ENCODE measurements around the gene MRPS16. TPM values are rescaled to one million over a fixed set of nuclear protein-coding genes. Genes with fewer than 3 reads are reported as not detected.

Gene MRPS16
- polyA plus RNA-seq, 1 of the 3 experiments (the other 2 are of a cell fraction), result 75.5 TPM

DNA sequence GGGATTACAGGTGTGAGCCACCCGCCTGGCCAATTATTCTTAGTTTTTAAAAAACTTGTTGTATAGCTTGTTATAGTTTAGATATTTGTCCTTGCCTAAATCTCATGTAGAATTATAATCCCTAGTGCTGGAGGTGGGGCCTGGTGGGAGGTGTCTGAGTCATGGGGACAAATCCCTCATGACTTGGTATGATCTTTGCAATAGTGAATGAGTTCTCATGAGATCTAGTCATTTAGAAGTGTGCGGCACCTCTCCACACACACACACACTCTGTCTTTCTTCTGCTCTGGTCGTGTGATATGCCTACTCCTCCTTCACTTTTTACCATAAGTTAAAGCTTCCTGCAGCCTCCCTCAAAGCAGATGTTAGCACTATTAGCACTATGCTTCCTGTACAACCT lies 47.4 kb downstream of the MRPS16 start:
- no peak overlapping the region for H3K9ac ChIP-seq
- H3K4me3 ChIP-seq (ENCODE audit: low read depth in 2 of 2, low read length in 1 of 2), result no peak overlapping the region
- 89% methylated on average over 3 of the region's 3 CpGs for whole genome bisulfite sequencing (ENCODE audit: low lambda C conversion rate)
- POLR2A ChIA-PET, result no interaction called here
- no peaks in the 10 kb centered on the region for H3F3A ChIP-seq (replicated peaks; ENCODE audit: insufficient read depth)
- H3K9me2 ChIP-seq, result no peaks in the 10 kb centered on the region
- H3K4me2 ChIP-seq, result no peak overlapping the region
- H4K20me1 ChIP-seq (ENCODE audit: insufficient read depth), result no peaks in the 10 kb centered on the region
- no peaks in the 10 kb centered on the region for H3K27me3 ChIP-seq (ENCODE audit: insufficient read depth)
- no peaks in the 10 kb centered on the region for H3K4me1 ChIP-seq (ENCODE audit: control insufficient read depth in 1 of 2, insufficient read depth in 2 of 2, low read depth in 1 of 2, low read length in 1 of 2)
- TF ChIP-seq, protein P1, sequence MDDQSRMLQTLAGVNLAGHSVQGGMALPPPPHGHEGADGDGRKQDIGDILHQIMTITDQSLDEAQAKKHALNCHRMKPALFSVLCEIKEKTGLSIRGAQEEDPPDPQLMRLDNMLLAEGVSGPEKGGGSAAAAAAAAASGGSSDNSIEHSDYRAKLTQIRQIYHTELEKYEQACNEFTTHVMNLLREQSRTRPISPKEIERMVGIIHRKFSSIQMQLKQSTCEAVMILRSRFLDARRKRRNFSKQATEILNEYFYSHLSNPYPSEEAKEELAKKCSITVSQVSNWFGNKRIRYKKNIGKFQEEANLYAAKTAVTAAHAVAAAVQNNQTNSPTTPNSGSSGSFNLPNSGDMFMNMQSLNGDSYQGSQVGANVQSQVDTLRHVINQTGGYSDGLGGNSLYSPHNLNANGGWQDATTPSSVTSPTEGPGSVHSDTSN (IDR thresholded peaks at IDR 0.05), result no peak
- TF ChIP-seq FOXM1 (IDR thresholded peaks at IDR 0.05; ENCODE audit: low read depth), result no peak
- no peak for TF ChIP-seq SMC3 (IDR thresholded peaks at IDR 0.05; ENCODE audit: low read depth, low read length)
- no peak for TF ChIP-seq CHD2 (IDR thresholded peaks at IDR 0.05; ENCODE audit: low read length, partially characterized antibody)
- TF ChIP-seq RFX5 (IDR thresholded peaks at IDR 0.05; ENCODE audit: low read length), result no peak
- TF ChIP-seq, protein P2, sequence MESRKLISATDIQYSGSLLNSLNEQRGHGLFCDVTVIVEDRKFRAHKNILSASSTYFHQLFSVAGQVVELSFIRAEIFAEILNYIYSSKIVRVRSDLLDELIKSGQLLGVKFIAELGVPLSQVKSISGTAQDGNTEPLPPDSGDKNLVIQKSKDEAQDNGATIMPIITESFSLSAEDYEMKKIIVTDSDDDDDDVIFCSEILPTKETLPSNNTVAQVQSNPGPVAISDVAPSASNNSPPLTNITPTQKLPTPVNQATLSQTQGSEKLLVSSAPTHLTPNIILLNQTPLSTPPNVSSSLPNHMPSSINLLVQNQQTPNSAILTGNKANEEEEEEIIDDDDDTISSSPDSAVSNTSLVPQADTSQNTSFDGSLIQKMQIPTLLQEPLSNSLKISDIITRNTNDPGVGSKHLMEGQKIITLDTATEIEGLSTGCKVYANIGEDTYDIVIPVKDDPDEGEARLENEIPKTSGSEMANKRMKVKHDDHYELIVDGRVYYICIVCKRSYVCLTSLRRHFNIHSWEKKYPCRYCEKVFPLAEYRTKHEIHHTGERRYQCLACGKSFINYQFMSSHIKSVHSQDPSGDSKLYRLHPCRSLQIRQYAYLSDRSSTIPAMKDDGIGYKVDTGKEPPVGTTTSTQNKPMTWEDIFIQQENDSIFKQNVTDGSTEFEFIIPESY (IDR thresholded peaks at IDR 0.05; ENCODE audit: borderline replicate concordance, low read depth), result no peak
- TF ChIP-seq EZH2phosphoT487 (IDR thresholded peaks at IDR 0.05; ENCODE audit: borderline replicate concordance, low read depth), result no peak
- TF ChIP-seq, protein P3, sequence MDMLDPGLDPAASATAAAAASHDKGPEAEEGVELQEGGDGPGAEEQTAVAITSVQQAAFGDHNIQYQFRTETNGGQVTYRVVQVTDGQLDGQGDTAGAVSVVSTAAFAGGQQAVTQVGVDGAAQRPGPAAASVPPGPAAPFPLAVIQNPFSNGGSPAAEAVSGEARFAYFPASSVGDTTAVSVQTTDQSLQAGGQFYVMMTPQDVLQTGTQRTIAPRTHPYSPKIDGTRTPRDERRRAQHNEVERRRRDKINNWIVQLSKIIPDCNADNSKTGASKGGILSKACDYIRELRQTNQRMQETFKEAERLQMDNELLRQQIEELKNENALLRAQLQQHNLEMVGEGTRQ (IDR thresholded peaks at IDR 0.05; ENCODE audit: borderline replicate concordance, low read depth, low read length), result no peak
- TF ChIP-seq NFIC (IDR thresholded peaks at IDR 0.05; ENCODE audit: borderline replicate concordance), result no peak
- TF ChIP-seq NRF1 (IDR thresholded peaks at IDR 0.05; ENCODE audit: low read depth, low read length), result no peak
- TF ChIP-seq, protein P4, sequence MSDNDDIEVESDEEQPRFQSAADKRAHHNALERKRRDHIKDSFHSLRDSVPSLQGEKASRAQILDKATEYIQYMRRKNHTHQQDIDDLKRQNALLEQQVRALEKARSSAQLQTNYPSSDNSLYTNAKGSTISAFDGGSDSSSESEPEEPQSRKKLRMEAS (IDR thresholded peaks at IDR 0.05; ENCODE audit: low read depth), result no peak
- no peak for TF ChIP-seq TAF1 (IDR thresholded peaks at IDR 0.05; ENCODE audit: borderline replicate concordance, low read depth, low read length)
- no peak for TF ChIP-seq TCF12 (IDR thresholded peaks at IDR 0.05)
- TF ChIP-seq FOXJ3 (CRISPR knock-in tag; IDR thresholded peaks at IDR 0.05), result no peak
- no peak for TF ChIP-seq GABPA (IDR thresholded peaks at IDR 0.05; ENCODE audit: low read depth)
- TF ChIP-seq MXI1 (IDR thresholded peaks at IDR 0.05; ENCODE audit: low read depth, low read length), result no peak
- no peak for TF ChIP-seq RXRA (IDR thresholded peaks at IDR 0.05; ENCODE audit: borderline replicate concordance, low read depth)
- TF ChIP-seq, protein P5, sequence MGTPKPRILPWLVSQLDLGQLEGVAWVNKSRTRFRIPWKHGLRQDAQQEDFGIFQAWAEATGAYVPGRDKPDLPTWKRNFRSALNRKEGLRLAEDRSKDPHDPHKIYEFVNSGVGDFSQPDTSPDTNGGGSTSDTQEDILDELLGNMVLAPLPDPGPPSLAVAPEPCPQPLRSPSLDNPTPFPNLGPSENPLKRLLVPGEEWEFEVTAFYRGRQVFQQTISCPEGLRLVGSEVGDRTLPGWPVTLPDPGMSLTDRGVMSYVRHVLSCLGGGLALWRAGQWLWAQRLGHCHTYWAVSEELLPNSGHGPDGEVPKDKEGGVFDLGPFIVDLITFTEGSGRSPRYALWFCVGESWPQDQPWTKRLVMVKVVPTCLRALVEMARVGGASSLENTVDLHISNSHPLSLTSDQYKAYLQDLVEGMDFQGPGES (IDR thresholded peaks at IDR 0.05; ENCODE audit: low read depth, low read length), result no peak
- TF ChIP-seq, protein P6, sequence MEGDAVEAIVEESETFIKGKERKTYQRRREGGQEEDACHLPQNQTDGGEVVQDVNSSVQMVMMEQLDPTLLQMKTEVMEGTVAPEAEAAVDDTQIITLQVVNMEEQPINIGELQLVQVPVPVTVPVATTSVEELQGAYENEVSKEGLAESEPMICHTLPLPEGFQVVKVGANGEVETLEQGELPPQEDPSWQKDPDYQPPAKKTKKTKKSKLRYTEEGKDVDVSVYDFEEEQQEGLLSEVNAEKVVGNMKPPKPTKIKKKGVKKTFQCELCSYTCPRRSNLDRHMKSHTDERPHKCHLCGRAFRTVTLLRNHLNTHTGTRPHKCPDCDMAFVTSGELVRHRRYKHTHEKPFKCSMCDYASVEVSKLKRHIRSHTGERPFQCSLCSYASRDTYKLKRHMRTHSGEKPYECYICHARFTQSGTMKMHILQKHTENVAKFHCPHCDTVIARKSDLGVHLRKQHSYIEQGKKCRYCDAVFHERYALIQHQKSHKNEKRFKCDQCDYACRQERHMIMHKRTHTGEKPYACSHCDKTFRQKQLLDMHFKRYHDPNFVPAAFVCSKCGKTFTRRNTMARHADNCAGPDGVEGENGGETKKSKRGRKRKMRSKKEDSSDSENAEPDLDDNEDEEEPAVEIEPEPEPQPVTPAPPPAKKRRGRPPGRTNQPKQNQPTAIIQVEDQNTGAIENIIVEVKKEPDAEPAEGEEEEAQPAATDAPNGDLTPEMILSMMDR (IDR thresholded peaks at IDR 0.05), result no peak
- H3K36me3 ChIP-seq (replicated peaks in 1 of 2; ENCODE audit: control insufficient read depth in 1 of 2, insufficient read depth in 2 of 2, low read length in 1 of 2), result peaks cover 7 to 13% of the 10 kb centered on the region in 2 experiments
- no peaks in the 10 kb centered on the region for H3K9me3 ChIP-seq
- no peak for DNase-seq
- H2AFZ ChIP-seq (ENCODE audit: low read depth), result no peak overlapping the region
- H3K79me2 ChIP-seq (ENCODE audit: insufficient read depth), result no peaks in the 10 kb centered on the region
- CTCF ChIA-PET, result interaction anchor here (1.2 kb wide), 1 partner anchor 14 kb away, joined by 4 read pairs; no protein-coding TSS in a partner anchor
- no peak overlapping the region for H3K27ac ChIP-seq (ENCODE audit: low read depth in 2 of 2, low read length in 1 of 2)

Measured in SK-N-SH (cell line).